NCI-H1930 (cell line): ENCODE results near the gene TSNAX.
A peak's percentile ranks its signal among the peaks of the same experiment; 100 is the strongest.

Experiments
- DNase-seq, 2 experiments: peaks; one replicate each; lab custom pipeline; 2025; lab: John Stamatoyannopoulos, UW

The TSNAX gene

DNA sequence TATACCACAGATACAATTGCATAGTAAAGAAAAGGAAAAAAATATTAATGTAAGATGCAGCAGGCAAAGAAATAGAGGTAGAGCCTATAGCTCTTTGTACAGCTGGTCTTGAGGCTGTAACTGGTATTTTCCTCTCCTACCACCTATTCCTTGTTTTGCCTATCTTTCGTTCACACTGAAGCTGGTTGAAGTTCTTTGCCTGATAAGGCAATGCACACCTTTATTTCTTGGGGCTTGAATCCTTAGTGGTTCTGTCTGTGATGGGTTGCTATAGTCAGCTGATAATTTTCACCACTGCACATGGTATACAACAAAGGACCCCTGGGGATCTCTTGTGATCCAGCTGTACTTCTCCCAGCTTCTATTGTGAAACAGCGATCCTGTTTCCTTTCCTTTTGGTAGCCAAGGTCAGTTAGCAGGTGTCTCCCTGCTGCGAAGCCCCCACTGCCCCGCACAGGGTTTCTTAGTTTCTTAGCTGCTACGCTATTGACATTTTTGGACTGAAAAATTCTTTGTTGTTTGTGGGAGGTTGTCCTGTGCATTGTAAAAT is 9.9 kb upstream of the TSNAX start:
- peak; percentile 30 to 55 for DNase-seq

DNA sequence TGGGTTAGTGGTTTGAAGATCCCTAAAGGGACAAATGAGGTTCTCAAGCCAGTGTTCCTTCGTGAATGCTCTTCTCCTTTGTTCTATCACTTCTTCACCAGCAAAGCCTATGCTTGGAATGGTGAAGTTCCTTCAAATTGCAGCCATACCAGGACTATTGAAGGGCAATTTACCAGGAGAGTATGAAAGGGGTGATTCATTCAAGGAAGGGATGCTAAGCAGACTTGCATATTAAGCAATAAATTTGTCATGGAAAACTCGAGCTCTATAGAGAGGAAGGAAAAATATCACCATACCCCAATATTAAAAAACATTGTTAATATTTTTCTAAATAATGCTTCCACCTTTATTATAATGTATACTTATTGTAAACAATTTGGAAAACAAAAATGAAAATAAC is 9.3 kb upstream of the TSNAX start:
- DNase-seq, result no peak

DNA sequence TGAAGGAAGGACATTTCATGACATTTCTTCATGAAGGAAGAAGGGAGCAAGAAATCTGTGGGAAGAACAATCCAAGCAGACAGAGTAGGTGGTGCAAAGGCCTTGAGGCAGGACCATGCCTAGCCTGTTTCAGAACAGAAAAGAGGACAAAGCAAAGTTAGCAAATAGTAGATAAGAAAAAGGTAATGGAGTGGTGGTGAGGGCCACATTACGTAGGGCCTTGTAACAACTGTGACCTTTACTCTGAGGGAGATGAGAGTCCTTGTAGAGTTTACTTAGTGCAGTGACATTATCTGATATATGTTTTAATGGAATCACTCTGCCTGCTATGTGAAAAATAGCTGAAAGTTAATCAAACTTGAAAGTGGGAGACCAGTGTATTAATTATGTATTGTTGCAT is 6.4 kb upstream of the TSNAX start:
- no peak for DNase-seq

DNA sequence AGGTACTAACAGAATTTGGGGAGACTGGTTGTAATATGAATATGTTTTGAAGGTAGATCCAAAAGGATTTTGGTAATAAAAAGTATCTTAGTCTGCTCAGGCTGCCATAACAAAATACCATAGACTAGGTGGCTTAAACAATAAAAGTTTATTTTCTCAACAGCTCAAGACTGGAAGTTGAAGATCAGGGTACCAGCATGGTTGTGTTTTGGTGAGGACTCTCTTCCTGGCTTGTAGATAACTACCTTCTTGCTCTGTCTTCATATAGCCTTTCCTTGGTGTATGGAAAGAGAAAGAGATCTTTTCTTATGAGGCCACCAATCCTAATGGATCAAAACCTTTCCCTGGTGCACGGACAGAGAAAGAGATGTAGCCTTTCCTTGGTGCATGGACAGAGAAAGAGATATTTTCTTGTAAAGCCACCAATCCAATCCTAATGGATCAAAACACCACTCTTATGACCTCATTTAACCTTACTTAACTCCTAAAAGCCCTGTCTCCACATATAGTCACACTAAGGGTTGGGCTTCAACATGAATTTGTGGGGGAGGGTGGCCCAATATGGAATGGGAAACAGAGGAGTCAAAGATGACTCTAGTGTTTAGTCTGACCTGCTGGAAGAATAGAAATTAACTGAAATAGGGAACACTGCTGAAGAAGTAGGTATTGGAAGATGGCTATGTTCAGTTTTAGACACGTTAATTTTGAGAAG is 5.4 kb upstream of the TSNAX start:
- DNase-seq, result no peak

DNA sequence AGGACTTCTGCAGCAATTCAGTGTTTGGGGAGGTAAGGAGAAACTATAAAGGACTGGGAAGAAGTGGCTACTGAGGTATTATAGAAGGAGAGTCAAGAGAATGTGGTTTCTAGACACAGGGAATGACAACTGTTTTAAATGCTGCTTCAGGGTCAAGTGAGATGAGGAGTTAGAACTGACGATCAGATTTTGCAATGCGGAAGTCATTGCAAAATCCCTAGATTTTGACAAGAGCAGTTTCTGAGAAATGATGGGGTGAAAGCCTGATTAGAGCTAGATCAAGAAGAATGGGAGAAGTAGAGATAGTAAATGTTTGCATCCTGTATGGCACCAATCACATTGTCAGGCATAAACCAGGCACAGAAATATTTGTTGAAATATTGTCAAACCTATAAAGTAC is 4.7 kb upstream of the TSNAX start:
- no peak for DNase-seq

DNA sequence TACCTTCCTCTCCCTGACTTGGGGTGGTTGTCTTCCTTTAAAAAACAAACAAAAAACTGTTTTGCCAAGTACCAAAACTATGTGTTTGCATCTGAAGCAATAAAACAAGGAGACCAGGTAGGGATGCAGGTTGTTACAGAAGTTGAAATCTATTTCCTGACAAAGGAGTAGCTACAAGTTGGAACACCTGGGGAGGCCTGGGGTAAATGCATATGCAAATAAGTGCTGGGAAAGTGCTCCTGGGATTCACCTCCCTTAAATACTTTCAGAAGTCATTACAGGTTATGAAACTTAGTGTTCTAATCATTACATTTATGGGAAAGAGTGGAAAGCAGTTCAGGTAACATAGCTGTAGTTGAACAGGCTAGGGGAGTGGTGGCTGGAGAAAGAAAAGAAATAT is 1.9 kb upstream of the TSNAX start:
- DNase-seq, result no peak

DNA sequence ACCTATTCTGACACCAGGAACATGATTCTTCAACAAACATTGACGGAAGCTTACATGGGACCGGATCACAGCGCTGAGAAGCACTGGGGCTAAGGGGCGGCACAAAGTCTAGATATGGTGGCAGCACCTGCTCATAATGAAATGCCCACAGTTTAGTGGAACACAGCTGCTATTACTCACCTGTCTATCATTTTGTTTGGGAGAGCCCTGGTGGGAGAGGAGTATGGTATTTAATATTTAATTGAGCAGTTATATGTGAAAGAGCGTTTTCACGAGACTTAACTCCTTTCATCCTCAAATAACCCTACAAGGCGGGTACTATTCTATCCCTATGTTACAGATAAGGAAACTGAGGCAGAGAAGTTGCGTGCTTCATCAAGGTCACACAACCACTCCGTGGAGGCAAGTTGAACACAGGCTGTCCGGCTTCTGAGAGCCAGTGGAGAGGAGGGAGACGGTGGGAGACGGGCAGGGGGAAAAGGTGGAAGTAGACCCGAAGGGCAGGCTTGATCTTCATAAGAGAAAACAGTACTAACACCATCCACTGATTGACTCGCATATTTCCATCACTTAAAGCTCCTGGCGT is 790 bp upstream of the TSNAX start:
- DNase-seq, result no peak

DNA sequence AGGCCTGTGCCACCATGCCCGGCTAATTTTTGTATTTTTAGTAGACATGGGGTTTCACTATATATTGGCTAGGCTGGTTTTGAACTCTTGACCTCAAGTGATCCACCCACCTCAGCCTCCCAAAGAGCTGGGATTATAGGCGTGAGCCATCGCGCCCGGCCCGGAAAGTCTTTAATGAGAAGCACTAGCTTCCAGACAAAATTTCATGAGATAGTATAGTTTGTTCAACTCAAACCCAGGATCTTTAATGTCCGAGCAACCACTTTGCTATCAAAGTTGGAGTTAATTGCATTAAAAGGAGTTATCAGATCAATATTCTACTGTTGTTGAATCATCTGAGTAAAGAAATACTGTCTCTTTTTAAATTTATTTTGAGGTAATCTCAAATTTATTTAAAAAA is 4.8 kb downstream of the TSNAX start:
- no peak for DNase-seq

DNA sequence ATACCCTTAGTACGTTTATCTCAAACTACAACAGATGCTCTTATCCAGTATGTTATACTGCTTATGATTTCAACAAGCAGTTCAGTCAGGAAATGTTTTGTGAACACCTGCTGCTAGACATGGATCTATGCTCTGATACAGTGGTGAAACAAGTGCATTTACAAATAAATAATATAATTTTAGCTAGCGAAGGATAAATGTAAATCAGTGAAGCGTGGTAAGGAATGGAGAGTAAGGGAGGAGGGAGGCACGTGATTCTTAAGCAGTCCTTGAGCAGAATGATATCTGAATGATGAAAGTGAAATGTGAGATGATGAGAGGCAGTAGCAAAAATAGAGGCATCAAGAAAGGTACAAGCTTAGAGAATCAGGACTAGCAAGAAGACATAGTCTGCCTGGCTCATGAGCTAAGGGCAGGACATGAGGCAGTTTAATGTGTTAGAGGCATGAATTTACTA is 6.3 kb downstream of the TSNAX start:
- no peak for DNase-seq

DNA sequence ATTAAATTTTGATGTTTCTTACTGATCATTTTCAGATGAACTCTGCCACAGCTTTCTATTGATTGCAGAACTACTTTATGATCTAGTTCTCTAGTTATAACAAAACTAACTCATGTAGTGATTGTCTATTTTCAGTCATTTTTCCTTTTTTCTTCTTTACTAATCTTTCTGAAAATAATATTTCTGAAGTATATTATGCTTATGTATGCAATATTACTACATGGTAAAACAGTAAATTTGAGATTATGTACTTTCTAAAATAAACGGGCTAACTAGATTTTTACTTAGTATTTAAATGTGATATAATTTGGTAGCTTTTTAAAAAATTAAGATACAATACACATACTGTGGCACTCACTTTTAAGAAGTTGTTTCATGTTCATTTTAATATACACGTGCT is 7.6 kb downstream of the TSNAX start:
- DNase-seq, result no peak

DNA sequence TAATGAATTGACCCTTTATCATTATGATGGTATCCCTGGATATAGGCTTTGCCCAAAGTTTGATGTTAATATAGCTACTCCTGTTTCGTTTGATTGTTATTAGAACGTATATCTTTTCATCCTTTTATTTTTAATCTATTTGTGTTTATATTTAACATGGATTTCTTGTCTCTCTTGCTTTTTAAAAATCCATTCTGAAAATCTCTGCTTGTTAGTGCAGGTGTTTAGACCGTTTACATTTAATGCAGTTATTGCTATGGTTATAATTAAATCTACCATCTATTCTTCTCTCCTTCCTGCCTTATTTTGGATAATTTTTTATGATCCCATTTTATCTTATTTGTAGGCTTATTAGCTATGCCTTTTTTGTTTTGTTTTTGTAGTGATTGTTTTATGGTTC is 12.4 kb downstream of the TSNAX start:
- no peak for DNase-seq

DNA sequence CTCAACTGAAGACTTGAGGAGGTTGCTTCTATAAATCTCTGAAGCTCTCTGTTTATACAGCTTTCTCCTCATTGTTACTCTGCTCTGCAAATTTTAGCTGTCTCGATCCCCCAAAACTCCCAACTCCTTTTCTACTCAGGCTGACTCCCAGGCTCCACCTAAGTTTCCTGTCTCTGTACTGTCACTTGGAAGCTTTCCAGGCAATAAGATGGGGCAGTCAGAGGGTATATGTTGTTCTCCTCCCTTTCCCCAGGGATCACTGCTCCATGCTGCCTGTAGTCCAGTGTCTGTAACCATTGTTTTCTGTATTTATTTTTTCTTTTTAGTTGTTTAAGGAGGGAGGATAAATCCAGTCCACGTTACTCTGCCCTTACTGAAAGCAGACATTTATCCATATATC is 13.4 kb downstream of the TSNAX start:
- DNase-seq, result no peak

DNA sequence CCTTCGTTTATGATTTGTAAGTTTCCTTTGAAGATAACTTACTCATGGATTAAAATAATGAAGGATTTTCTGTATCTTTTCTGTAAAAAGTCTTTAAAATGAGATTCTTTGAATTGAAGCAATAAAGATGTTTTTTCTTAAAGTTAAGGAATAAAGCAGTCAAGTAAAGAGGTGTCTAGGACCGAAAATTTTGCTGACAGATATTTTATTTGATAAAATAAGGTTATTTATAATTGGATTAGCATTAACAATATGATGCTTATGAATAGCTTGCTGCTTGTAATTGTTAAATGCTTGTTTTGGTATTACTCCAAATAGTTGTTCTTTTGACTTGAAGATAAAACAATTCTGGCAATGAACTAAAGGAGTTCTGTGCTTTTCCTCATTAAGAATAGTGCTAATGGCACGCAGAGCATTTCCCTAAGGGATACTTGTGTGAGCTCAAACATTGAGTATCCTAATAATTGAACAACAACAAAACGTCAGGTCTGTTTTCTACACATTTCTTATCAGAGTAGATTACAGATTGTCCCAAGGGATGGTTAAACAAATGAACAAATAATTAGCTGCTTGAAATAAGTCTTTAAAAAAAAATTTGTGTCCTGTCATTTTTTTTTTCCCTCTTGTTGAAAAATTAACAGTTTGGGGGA is 16.6 kb downstream of the TSNAX start:
- DNase-seq, result no peak

DNA sequence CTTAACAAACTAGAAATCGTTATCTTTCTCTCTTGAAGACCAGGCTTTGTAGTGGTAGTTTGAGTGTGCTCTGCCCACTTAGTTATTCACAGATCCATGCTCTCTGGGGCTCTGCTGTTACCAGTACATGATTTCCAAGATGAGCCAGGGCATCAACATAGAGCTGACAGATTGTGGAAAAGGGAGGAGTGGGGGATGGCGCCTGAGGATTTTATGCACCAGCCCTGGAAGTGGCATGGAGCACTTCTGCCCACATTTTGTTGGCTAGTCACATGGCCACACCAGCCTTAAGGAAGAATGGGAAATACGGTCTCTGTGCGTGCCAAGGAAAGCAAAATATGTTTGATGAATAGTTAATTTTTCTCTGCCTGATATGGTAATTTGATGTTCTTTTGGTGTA is 18.2 kb downstream of the TSNAX start:
- no peak for DNase-seq

DNA sequence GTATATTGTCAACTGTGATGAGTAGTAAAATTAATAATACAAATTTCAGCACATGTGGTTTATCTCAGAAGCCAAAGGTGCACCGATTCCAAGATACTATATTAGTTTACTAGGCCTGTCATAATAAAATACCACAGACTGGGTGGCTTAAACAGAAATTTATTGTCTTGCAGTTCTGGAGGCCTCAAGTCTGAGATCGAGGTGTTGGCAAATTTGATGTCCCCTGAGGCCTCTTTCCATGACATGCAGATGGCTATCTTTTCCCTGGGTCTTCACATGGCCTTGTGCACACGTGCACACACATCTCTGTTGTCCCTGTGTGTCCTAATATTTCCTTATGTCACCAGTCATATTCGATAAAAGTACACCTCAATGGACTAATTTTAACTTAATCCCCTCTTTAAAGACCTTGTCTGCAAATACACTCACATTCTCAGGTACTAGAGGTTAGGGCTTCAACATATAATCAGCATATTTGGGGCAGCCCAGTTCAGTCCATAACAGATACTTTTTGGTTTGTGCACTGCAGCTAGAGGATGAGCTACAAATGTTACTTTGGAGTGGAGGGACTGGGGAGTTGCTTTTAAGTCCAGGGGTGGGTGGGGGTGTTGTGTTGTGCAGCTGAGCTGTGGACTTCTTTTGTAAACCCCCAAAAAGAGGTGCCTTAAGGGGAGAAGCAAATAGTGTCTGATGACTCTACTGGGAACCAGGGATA is 21.4 kb downstream of the TSNAX start:
- DNase-seq, result no peak

DNA sequence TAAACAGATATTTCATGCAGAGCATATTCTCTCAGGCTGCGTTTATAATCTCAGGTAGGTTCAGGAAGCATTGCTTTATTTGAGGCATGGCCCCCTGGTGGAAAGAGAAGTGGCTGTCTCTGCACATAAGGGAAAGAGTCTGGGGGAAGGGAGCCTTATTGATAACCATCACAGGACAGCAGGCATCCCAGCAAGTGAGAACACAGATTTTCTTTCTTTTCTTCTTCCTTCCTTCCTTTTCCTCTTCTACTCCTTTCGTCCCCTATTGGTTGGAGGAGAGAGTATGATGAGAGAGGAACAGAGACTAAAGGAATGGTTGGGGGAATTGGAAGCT is 21.9 kb downstream of the TSNAX start:
- DNase-seq, result no peak

DNA sequence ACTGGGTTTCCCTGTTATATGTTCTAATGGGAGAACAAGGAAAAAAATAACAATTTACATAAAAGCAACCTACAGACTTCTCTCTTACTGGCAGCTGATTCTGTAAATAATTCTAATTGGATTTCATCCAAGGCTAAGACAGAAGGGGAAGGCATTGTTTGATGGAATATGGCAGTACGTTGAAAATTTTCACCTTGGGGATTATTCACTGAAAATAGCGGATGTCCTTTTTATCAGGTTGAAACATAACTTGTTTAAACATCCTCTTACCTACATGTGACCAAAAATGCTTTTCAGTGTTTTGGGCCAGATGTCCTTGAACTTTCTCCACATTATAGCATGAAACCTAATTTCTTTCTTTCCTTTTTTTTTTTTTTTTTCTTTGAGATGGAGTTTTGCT is 24.9 kb downstream of the TSNAX start:
- no peak for DNase-seq

DNA sequence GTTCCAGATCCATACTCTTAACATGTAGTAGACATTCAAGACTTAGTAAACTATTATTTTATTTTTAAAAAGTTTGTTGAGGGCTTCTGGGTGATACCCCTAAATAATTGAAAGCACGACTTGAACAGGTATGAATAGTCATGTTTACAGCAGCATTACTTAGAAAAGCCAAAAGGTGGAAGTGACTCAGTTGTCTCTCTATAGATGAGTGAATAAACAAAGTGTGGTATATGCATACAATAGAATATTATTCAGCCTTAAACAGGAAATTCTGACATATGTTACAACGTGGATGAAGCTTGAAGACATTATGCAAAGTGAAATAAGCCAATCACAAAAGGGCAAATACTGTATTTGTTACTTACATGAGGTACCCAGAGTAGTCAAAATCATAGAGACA is 26.5 kb downstream of the TSNAX start:
- DNase-seq, result no peak

DNA sequence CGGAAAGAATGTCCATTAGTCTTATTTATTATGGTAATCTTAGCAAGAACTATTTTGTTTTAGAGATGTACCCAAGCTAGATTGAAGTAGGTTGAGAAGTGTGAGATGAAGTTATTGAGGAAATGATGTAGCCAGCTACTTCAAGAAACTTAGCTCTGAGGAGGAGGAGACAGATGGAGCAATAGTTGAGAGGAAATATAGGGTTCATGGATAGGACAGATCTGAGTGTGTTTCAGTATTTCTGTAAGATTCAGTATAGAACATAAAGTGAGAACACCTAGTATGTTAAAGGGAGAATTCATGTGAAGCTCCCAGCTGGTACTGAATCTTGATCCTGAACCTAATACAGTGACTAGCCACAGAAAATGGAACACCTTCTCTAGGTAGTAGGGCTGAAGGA is 28.9 kb downstream of the TSNAX start:
- no peak for DNase-seq

DNA sequence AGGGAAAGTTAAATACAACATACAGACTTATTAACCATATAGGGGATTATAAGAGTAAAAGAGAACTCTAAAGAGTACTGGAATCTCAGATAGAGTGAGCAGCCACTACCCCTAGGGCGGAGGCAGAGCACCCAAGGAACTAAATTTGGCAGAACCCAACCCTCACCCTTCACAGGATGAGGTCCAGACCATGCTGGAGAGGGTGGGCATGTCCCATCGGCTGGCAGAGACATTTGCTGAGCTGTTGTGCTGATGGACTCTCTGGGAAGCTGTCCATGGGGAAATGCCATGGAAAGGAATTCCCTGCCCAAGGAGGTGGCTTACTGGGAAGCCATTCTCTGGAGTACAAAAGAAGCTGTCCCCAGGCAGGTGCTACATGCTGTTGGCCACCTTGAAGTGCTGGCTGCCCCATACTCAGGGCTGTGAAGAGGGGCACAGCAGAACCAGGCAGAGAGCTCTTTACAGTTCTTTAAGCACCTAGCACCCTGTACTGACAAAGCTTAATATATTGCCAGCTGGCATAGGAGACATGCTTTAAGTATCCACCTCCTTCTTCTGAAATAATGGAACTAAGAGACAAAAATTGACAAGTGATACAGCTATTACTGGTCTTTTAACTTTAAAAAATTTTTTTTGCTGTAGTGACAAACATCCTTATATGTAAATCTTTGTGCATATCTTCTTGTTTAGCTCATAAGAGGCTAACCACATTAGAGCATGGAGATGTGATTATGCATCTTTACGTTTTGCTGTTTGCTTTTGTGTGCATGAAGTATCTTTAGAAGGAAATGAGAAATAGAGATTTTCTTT is 29.6 kb downstream of the TSNAX start:
- no peak for DNase-seq

DNA sequence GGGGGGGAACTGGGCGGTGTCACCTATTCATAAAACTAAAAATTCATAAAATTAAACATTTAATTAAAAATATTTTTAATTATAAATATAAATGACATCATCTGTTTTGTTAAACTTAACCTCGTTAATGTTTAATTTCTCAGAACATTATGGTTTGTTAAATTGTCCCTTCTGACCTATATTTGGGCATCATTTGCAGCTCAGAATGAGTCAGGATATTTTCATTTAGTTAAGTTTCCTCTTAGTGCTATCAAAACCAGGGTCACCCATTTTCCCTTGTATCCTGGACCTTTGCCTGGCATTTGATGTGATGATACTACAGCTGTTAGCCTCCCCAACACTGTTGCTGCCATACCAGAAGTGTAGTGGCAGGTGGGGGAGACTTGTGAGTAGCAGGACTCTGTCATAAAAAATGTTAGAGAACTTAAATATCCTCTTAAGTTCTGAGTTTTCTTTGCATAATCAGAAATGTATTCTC is 30.3 kb downstream of the TSNAX start:
- no peak for DNase-seq
